ENCODE results near the gene ADIPOR2. TPM values are rescaled to one million over a fixed set of nuclear protein-coding genes. Genes with fewer than 3 reads are reported as not detected.
A peak's percentile ranks its signal among the peaks of the same experiment; 100 is the strongest.
"Not testable (repeated sequence)": the region's sequence is repeated elsewhere in the genome, so short reads cannot be mapped to it uniquely, and the experiment has no call there.

The ADIPOR2 gene
- total RNA-seq, 2 experiments from 2014 or later = 50.2 to 51.3 TPM

DNA sequence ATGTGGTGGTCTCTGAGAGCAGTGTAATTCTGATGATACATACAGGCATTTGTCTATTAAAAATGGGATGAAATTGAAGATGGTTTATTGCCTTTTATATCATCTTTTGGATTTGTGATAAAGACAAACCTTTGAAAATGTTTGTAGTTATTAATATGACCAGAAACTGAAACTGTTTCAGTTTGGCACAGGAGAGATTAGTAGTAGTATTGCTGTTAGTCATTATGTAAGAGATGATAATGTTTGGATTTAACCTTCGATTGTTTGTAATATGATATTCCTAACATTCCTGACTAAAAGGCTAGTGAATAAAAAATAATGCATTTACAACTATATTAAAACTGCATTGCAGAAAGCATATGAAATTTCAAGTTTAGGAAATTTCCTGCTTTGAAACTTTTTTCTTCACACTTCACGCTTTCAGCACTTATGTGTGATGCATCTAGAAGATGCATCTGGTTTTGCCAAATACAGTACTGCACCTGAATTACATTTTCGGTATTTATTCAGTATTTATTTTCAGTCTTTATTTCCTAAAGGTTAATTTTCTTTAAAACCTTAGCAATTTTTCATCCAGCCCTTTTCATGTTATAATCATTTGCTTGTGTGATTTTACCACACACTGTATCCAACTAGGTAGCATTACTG, 25.5 kb downstream of the ADIPOR2 start:
- Mint-ChIP-seq H3K4me3 (no peak overlapping the region), H3K4me1 (peaks cover 10% of the 10 kb centered on the region), H3K27ac (no peak overlapping the region), H3K36me3 (peaks cover 37% of the 10 kb centered on the region), H3K9me3 (peaks cover 10% of the 10 kb centered on the region), H3K27me3 (no peaks in the 10 kb centered on the region)
- POLR2A ChIA-PET = no interaction called here
- no peak for ATAC-seq (ENCODE audit: low read depth)
- no peak for DNase-seq

- Mint-ChIP-seq H3K27ac (no peak overlapping the region), H3K4me3 (no peak overlapping the region), H3K4me1 (peaks cover 10% of the 10 kb centered on the region), H3K9me3 (peaks cover 10% of the 10 kb centered on the region), H3K27me3 (no peaks in the 10 kb centered on the region), H3K36me3 (peaks cover 38% of the 10 kb centered on the region)
- POLR2A ChIA-PET = no interaction called here
- DNase-seq (no peak), ATAC-seq (ENCODE audit: low read depth) (no peak)
Observed at GRCh38 chr12:1716911-1717310, 26.0 kb downstream of the ADIPOR2 start.

DNA sequence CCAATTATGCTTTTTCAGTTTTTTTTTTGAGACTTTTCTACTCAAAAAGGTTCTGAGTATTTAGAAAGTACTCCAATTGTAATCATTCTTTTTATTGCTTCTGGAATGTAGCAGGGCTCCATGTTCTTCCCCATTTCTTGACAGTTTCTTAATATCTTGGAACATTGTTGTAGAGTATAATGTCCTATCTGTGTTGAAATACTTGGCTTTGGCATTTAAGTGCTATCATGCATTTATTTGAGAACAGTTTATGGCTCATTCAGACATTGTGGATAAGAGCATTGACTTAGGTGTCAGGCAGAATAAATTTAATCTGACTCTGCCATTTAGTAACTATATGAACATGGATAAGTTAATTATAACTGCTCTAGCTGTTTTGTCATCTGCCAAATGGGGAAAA, 28.3 kb downstream of the ADIPOR2 start:
- Mint-ChIP-seq H3K27ac (no peak overlapping the region), H3K4me1 (peaks cover 15% of the 10 kb centered on the region), H3K27me3 (no peaks in the 10 kb centered on the region), H3K9me3 (peaks cover 10% of the 10 kb centered on the region), H3K36me3 (peaks cover 34% of the 10 kb centered on the region), H3K4me3 (no peak overlapping the region)
- no peak for DNase-seq
- POLR2A ChIA-PET = no interaction called here
- ATAC-seq (ENCODE audit: low read depth) = no peak

- Mint-ChIP-seq H3K9me3 (peaks cover 3% of the 10 kb centered on the region), H3K4me1 (peaks cover 14% of the 10 kb centered on the region), H3K27ac (no peak overlapping the region), H3K36me3 (peaks cover 30% of the 10 kb centered on the region), H3K4me3 (no peak overlapping the region), H3K27me3 (no peaks in the 10 kb centered on the region)
- ATAC-seq (ENCODE audit: low read depth) (no peak), DNase-seq (no peak)
- POLR2A ChIA-PET = no interaction called here
Observed at GRCh38 chr12:1720494-1720893, 29.6 kb downstream of the ADIPOR2 start.

DNA sequence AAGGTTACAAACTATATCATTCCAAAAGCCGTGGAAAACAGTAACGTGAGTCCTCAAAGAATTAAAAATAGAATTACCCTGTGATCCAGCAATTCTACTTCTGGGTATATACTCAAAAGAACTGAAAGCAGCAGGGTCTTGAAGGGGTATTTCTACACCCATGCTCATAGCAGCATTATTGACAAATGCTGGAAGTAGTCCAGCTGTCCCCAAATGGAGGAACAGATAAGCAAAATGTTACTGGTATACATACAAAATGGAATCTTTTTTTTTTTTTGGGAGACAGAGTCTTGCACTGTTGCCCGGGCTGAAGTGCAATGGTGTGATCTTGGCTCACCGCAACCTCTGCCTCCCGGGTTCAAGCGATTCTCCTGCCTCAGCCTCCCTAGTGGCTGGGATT, 32.9 kb downstream of the ADIPOR2 start:
- no peak for DNase-seq
- POLR2A ChIA-PET = no interaction called here
- Mint-ChIP-seq H3K27ac (no peak overlapping the region), H3K36me3 (peaks cover 36% of the 10 kb centered on the region), H3K9me3 (peaks cover 3% of the 10 kb centered on the region), H3K4me3 (no peak overlapping the region), H3K27me3 (no peaks in the 10 kb centered on the region), H3K4me1 (peaks cover 7% of the 10 kb centered on the region)
- ATAC-seq (ENCODE audit: low read depth) = no peak

DNA sequence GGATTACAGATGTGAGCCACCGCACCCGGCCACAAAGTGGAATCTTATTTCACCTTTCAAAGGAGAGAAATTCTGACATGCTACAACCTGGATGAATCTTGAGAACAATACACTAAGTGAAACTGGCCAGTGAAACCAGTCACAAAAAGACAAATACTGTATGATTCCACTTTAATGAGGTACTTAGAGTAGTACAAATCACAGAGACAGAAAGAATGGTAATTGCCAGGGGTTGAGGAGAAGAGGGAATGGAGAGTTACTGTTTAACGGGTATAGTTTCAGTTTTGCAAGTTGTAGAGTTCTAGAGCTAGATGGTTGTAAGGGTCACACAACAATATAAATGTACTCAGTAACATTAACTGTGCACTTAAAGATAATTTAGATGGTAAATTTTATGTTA, 33.4 kb downstream of the ADIPOR2 start:
- H3K27ac Mint-ChIP-seq = no peak overlapping the region
- H3K27me3 Mint-ChIP-seq = no peaks in the 10 kb centered on the region
- H3K36me3 Mint-ChIP-seq = peaks cover 39% of the 10 kb centered on the region

GRCh38 chr12:1726753-1727152, 35.9 kb downstream of the ADIPOR2 start:
- Mint-ChIP-seq H3K4me3 (no peak overlapping the region), H3K9me3 (peaks cover 3% of the 10 kb centered on the region), H3K27me3 (no peaks in the 10 kb centered on the region), H3K36me3 (peaks cover 43% of the 10 kb centered on the region), H3K27ac (no peak overlapping the region), H3K4me1 (peaks cover 7% of the 10 kb centered on the region)
- ATAC-seq (ENCODE audit: low read depth) = no peak
- POLR2A ChIA-PET = no interaction called here
- DNase-seq = no peak

More for the DNA sequence above, 33.4 kb downstream of the ADIPOR2 start:
- peaks cover 3% of the 10 kb centered on the region for H3K9me3 Mint-ChIP-seq
- DNase-seq (no peak), ATAC-seq (ENCODE audit: low read depth) (no peak)
- POLR2A ChIA-PET = no interaction called here
- H3K4me1 Mint-ChIP-seq = peaks cover 7% of the 10 kb centered on the region
- no peak overlapping the region for H3K4me3 Mint-ChIP-seq

- Mint-ChIP-seq H3K36me3 (peaks cover 38% of the 10 kb centered on the region), H3K9me3 (peaks cover 3% of the 10 kb centered on the region), H3K4me3 (no peak overlapping the region), H3K4me1 (peaks cover 9% of the 10 kb centered on the region), H3K27me3 (no peaks in the 10 kb centered on the region), H3K27ac (no peak overlapping the region)
- POLR2A ChIA-PET = no interaction called here
- DNase-seq (no peak), ATAC-seq (ENCODE audit: low read depth) (no peak)
Observed at GRCh38 chr12:1728824-1729223, 38.0 kb downstream of the ADIPOR2 start.

- Mint-ChIP-seq H3K4me1 (peaks cover 6% of the 10 kb centered on the region), H3K9me3 (no peaks in the 10 kb centered on the region), H3K27ac (no peak overlapping the region), H3K36me3 (peaks cover 31% of the 10 kb centered on the region), H3K4me3 (no peak overlapping the region), H3K27me3 (no peaks in the 10 kb centered on the region)
- POLR2A ChIA-PET = no interaction called here
- no peak for DNase-seq
- no peak for ATAC-seq (ENCODE audit: low read depth)
Observed at GRCh38 chr12:1731019-1731687, 40.3 kb downstream of the ADIPOR2 start.

DNA sequence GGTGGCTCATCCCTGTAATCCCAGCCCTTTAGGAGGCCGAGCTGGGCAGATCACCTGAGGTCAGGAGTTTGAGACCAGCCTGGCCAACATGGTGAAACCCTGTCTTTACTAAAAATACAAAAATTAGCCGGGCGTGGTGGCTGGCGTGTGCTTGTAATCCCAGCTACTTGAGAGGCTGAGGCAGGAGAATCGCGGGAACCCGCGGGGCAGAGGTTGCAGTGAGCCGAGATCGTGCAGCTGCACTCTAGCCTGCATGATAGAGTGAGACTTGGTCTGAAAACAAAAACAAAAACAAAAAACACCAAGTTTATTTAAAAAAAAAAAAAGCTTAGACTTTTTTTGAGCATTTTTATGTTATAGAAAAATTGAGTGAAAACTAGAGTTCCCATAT, 40.8 kb downstream of the ADIPOR2 start:
- DNase-seq; ATAC-seq (ENCODE audit: low read depth); H3K27me3 Mint-ChIP-seq; H3K27ac Mint-ChIP-seq; H3K9me3 Mint-ChIP-seq; H3K4me3 Mint-ChIP-seq; H3K4me1 Mint-ChIP-seq; POLR2A ChIA-PET: not testable (repeated sequence)
- peaks cover 33% of the 10 kb centered on the region for H3K36me3 Mint-ChIP-seq

- no peaks in the 10 kb centered on the region for H3K27me3 Mint-ChIP-seq
- DNase-seq = no peak
- H3K4me3 Mint-ChIP-seq = no peak overlapping the region
Observed at GRCh38 chr12:1732914-1733313, 42.0 kb downstream of the ADIPOR2 start.

DNA sequence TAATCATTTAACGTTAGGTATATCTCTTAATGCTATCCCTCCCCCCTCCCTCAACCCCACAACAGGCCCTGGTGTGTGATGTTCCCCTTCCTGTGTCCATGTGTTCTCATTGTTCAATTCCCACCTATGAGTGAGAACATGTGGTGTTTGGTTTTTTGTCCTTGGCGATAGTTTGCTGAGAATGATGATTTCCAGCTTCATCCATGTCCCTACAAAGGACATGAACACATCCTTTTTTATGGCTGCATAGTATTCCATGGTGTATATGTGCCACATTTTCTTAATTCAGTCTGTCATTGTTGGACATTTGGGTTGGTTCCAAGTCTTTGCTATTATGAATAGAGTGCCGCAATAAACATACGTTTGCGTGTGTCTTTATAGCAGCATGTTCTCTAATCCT, 42.8 kb downstream of the ADIPOR2 start:
- ATAC-seq (ENCODE audit: low read depth); POLR2A ChIA-PET; DNase-seq; H3K4me1 Mint-ChIP-seq; H3K27me3 Mint-ChIP-seq; H3K27ac Mint-ChIP-seq; H3K9me3 Mint-ChIP-seq; H3K4me3 Mint-ChIP-seq: not testable (repeated sequence)
- peaks cover 26% of the 10 kb centered on the region for H3K36me3 Mint-ChIP-seq

More at GRCh38 chr12:1732914-1733313, 42.0 kb downstream of the ADIPOR2 start:
- peaks cover 6% of the 10 kb centered on the region for H3K4me1 Mint-ChIP-seq
- peaks cover 25% of the 10 kb centered on the region for H3K36me3 Mint-ChIP-seq
- ATAC-seq (ENCODE audit: low read depth) = peak; percentile 36
- POLR2A ChIA-PET = no interaction called here
- H3K27ac Mint-ChIP-seq = no peak overlapping the region
- no peaks in the 10 kb centered on the region for H3K9me3 Mint-ChIP-seq

- peaks cover 20% of the 10 kb centered on the region for H3K36me3 Mint-ChIP-seq
- no peaks in the 10 kb centered on the region for H3K9me3 Mint-ChIP-seq
- no peaks in the 10 kb centered on the region for H3K27me3 Mint-ChIP-seq
- ATAC-seq (ENCODE audit: low read depth) (no peak), DNase-seq (no peak)
- H3K4me1 Mint-ChIP-seq = peaks cover 8% of the 10 kb centered on the region
- no peak overlapping the region for H3K4me3 Mint-ChIP-seq
- POLR2A ChIA-PET = no interaction called here
- H3K27ac Mint-ChIP-seq = no peak overlapping the region
Observed at GRCh38 chr12:1737652-1738286, 46.9 kb downstream of the ADIPOR2 start.

DNA sequence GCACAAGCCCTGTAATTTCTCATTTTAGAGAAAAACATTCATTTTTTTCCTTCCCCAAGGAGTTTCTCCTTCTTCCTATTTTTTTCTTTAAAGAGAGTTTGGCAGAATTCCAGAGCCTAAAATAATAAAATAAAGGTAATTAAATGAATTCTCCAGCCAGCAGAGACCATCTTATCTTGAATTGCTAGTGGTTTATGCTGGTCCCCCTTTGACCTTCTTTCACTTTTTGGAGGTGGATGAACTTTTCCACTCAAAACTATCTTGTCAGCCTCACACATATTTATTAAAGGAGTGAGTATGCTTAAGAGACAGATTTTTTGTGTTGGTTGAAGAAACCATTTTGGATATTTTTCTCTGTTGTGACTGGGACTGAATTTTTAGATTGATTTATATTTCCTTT, 47.6 kb downstream of the ADIPOR2 start:
- Mint-ChIP-seq H3K36me3 (peaks cover 22% of the 10 kb centered on the region), H3K4me3 (no peak overlapping the region), H3K27ac (no peak overlapping the region), H3K4me1 (peaks cover 5% of the 10 kb centered on the region), H3K9me3 (no peaks in the 10 kb centered on the region), H3K27me3 (no peaks in the 10 kb centered on the region)
- POLR2A ChIA-PET = no interaction called here
- ATAC-seq (ENCODE audit: low read depth) = no peak
- DNase-seq = no peak

Measured in activated naive CD8-positive, alpha-beta T cell treated with anti-CD3 and anti-CD28 coated beads, Interleukin-2, amount 10 ng/mL, durations not matched to agents 7 days and 5 days (primary cell).